Gastrocnemius medialis (tissue), 4 donors: ENCODE measurements around the gene MEP1B. TPM values are rescaled to one million over a fixed set of nuclear protein-coding genes. Genes with fewer than 3 reads are reported as not detected.

Experiments
- ATAC-seq, 2 donors: fragments of 150-250 bp; one replicate each; pipeline ENCODE4 v1.9.1; 2016
- DNase-seq, 2 donors: peaks; one replicate each; pipeline ENCODE4 v3.0.0-alpha.2; 2019
- H3K27ac ChIP-seq, 4 donors: fragments of 200-600 bp; sonication (generic); 1 replicate in 1 of 4; 2 replicates in 3 of 4; pipeline ENCODE4 v1.5.1; 2016 to 2018; ENCODE audit warnings: mild to moderate bottlenecking in 2 of 4, moderate library complexity in 1 of 4
- H3K27me3 ChIP-seq, 3 donors: fragments of 200-600 bp; sonication (generic) in 2 of 3; 1 replicate in 1 of 3; 2 replicates in 2 of 3; pipeline versions ENCODE4 v1.5.1 to v1.6.0; 2016 to 2019; ENCODE audit warnings: mild to moderate bottlenecking in 1 of 3, moderate library complexity in 1 of 3
- H3K36me3 ChIP-seq, 2 donors: fragments of 200-600 bp; sonication (generic) in 1 of 2; one replicate each; pipeline ENCODE4 v1.5.1; 2017 to 2018
- H3K4me1 ChIP-seq, 2 donors: fragments of 200-600 bp; sonication (generic) in 1 of 2; one replicate each; pipeline ENCODE4 v1.5.1; 2016 to 2017; ENCODE audit warnings: mild to moderate bottlenecking in 2 of 2
- H3K4me3 ChIP-seq, 4 donors: fragments of 200-600 bp; sonication (generic) in 3 of 4; 1 replicate in 1 of 4; 2 replicates in 3 of 4; pipeline ENCODE4 v1.5.1; 2016 to 2019; ENCODE audit warnings: mild to moderate bottlenecking in 2 of 4
- H3K9me3 ChIP-seq, 3 donors: fragments of 200-600 bp; sonication (generic) in 2 of 3; 1 replicate in 1 of 3; 2 replicates in 2 of 3; pipeline ENCODE4 v1.5.1; 2016 to 2019
- POLR2A ChIP-seq, 2 donors: fragments of 450-650 bp; IDR thresholded peaks; one replicate each; pipeline ENCODE4 v1.6.1; 2017; ENCODE audit warnings: antibody characterized with exemption in 2 of 2, mild to moderate bottlenecking in 2 of 2, moderate library complexity in 2 of 2
- in situ Hi-C, 4 donors: fragments of 200-750 bp; cut with MboI; loops; one replicate each; pipeline versions ENCODE4 v1.15.0 to v1.8.0; 2017; ENCODE audit warnings: low sequenced_read_pairs in 4 of 4
- intact Hi-C: fragments of 100-400 bp; cut with DNase I; formaldehyde crosslinking; loops from one replicate; pipeline ENCODE4 v1.15.1; 2023; ENCODE audit warnings: low total_unique reads
- total RNA-seq, 4 donors: library from RNA; depleted of rRNA; stranded (reverse); fragments of >200 nt; gene quantifications; one replicate each; pipeline versions ENCODE4 v1.1.0 to v1.2.3, GENCODE V29; 2016
- TF ChIP-seq, protein P1 (sequence below), 5 experiments: fragments of 450-650 bp in 3 of 5; fragments of 200-600 bp in 2 of 5; sonication (generic) in 2 of 5; IDR thresholded peaks in 4 of 5; conservative IDR thresholded peaks in 1 of 5; 1 replicate in 4 of 5; 2 replicates in 1 of 5; pipeline ENCODE4 v1.5.1; 2016 to 2019; ENCODE audit warnings: antibody characterized with exemption in 5 of 5, mild to moderate bottlenecking in 3 of 5, moderate library complexity in 3 of 5

MEP1B gene
- total RNA-seq, 4 donors from 2014 or later = 0.49 TPM; not detected in 3

- Histone ChIP-seq H3K4me3 (no peak overlapping the region), H3K36me3 (no peaks in the 10 kb centered on the region), H3K27ac (no peak overlapping the region), H3K27me3 (no peaks in the 10 kb centered on the region), H3K4me1 (no peaks in the 10 kb centered on the region), H3K9me3 (no peaks in the 10 kb centered on the region)
- DNase-seq (no peak), ATAC-seq (no peak)
- intact Hi-C loops = no loop called here
- in situ Hi-C loops = no loop called here
- TF ChIP-seq POLR2A (IDR thresholded peaks at IDR 0.05) = no peak
- TF ChIP-seq, protein P1, sequence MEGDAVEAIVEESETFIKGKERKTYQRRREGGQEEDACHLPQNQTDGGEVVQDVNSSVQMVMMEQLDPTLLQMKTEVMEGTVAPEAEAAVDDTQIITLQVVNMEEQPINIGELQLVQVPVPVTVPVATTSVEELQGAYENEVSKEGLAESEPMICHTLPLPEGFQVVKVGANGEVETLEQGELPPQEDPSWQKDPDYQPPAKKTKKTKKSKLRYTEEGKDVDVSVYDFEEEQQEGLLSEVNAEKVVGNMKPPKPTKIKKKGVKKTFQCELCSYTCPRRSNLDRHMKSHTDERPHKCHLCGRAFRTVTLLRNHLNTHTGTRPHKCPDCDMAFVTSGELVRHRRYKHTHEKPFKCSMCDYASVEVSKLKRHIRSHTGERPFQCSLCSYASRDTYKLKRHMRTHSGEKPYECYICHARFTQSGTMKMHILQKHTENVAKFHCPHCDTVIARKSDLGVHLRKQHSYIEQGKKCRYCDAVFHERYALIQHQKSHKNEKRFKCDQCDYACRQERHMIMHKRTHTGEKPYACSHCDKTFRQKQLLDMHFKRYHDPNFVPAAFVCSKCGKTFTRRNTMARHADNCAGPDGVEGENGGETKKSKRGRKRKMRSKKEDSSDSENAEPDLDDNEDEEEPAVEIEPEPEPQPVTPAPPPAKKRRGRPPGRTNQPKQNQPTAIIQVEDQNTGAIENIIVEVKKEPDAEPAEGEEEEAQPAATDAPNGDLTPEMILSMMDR (IDR thresholded peaks at IDR 0.05 in 4 of 5, conservative IDR thresholded peaks at IDR 0.05 in 1 of 5) = no peak
Measured at GRCh38 chr18:32177530-32177929, 12.3 kb upstream of the MEP1B start.

DNA sequence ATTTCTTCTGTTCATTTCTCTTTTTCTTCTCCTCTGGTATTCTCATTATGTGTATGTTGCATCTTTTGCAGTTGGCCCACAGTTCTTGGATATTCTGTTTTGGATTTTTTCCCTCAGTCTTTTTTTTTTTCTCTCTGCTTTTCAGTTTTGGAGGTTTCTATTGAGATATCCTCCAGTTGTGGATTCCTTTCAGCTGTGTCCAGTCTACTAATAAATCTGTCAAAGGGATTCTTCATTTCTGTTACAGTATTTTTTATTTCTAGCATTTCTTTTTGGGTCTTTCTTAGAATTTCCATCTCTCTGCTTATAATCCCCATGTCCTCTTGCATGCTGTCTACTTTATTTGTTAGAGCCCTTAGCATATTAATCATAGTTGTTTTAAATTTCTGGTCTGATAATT, 6.3 kb upstream of the MEP1B start:
- DNase-seq (no peak), ATAC-seq (no peak)
- Histone ChIP-seq H3K27ac (no peak overlapping the region), H3K36me3 (no peaks in the 10 kb centered on the region), H3K9me3 (no peaks in the 10 kb centered on the region), H3K4me1 (no peaks in the 10 kb centered on the region), H3K4me3 (no peak overlapping the region), H3K27me3 (no peaks in the 10 kb centered on the region)
- in situ Hi-C loops (no loop called here), intact Hi-C loops (no loop called here)
- no peak for TF ChIP-seq POLR2A (IDR thresholded peaks at IDR 0.05)
- TF ChIP-seq, protein P1 (IDR thresholded peaks at IDR 0.05 in 4 of 5, conservative IDR thresholded peaks at IDR 0.05 in 1 of 5) = no peak

DNA sequence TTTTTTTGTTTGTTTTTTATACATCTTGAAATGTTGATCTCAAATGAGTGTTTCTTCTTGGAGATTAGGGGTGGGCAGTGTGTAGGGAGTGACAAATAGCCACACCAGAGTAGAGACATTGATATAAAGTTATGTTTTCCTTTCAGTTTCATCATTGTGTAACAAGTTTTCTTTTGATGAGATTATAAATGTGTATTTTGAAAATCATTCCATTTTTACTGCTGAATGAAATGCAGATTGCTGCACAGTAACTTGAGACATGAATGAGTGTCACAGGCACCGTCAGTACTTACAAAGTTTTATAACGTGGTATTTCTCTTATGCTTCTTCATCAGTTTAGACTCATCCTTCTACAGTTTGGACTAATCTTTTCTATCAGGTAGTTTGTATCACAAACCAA, 370 bp downstream of the MEP1B start:
- Histone ChIP-seq H3K9me3 (no peaks in the 10 kb centered on the region), H3K4me1 (no peaks in the 10 kb centered on the region), H3K36me3 (no peaks in the 10 kb centered on the region), H3K4me3 (no peak overlapping the region), H3K27ac (no peak overlapping the region), H3K27me3 (no peaks in the 10 kb centered on the region)
- TF ChIP-seq POLR2A (IDR thresholded peaks at IDR 0.05) = no peak
- TF ChIP-seq, protein P1 (IDR thresholded peaks at IDR 0.05 in 4 of 5, conservative IDR thresholded peaks at IDR 0.05 in 1 of 5) = no peak
- in situ Hi-C loops (no loop called here), intact Hi-C loops (no loop called here)
- no peak for DNase-seq
- ATAC-seq = no peak

DNA sequence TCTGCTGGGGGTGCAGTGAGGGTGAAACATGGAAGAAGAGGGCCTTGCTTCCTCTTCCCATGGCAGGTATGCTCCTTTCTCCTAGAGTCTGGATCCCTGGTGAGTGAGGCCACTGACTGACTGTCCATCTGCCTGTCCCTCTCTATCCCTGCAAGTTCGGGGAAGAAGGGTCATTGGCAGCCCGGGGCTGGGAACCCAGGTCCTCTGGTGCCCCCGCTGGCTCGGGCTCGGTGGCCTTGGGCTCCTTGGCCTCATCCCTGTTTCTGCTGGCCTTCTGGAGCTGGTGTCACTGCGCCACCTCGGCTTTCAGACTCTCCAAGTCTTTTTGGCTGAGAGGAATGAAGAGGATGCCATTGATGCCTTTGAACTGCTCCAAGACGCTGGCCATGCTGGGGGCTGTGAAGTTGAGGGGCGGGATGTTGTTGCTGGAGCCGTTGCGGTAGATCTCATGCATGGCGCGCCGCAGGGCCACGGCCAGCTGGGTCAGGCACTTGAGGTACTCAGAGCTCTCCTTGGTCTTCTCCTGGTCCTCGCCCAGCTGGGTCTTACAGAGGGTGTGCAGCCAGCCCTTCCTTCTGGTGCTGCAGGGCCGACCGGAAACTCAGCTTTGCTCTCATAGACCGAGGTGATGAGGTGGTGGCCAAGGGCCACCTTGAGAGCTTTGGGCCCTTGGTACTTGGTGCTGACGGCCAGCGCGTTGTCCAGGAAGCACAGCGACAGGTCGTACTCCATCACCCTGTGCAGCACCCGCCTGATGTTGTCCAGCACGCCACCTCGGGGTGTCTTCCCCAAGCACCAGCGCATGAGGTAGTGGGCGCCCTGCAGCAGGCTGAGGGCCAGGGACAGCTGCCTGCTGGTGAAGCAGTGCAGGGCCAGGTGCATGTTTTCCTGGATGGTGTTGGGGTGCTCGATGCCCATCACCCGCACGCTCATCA, 6.3 kb downstream of the MEP1B start:
- in situ Hi-C loops = no loop called here
- H3K27me3 ChIP-seq = no peaks in the 10 kb centered on the region
- ATAC-seq = no peak
- intact Hi-C loops = no loop called here
- no peak overlapping the region for H3K4me3 ChIP-seq
- DNase-seq = no peak
- no peaks in the 10 kb centered on the region for H3K36me3 ChIP-seq
- no peaks in the 10 kb centered on the region for H3K9me3 ChIP-seq
- H3K4me1 ChIP-seq = no peaks in the 10 kb centered on the region
- H3K27ac ChIP-seq = no peak overlapping the region
- no peak for TF ChIP-seq POLR2A (IDR thresholded peaks at IDR 0.05)
- TF ChIP-seq, protein P1 (IDR thresholded peaks at IDR 0.05 in 4 of 5, conservative IDR thresholded peaks at IDR 0.05 in 1 of 5) = no peak
